SJCRH30 (cell line): ENCODE data around the gene TTC7B. TPM values are rescaled to one million over a fixed set of nuclear protein-coding genes. Genes with fewer than 3 reads are reported as not detected.

Experiments used
- DNase-seq, 2 experiments: peaks; one replicate each; pipeline ENCODE4 v3.0.0-alpha.2; 2015 to 2020
- H3K27ac ChIP-seq: fragments of 250-450 bp; sonication (Bioruptor Pico); 2 replicates; pipeline ENCODE4 v1.5.1; 2020; ENCODE audit warnings: mild to moderate bottlenecking, moderate library complexity
- H3K27me3 ChIP-seq: fragments of 250-450 bp; sonication (Bioruptor Pico); 2 replicates; pipeline ENCODE4 v1.5.1; 2020; ENCODE audit warnings: mild to moderate bottlenecking, moderate library complexity
- H3K36me3 ChIP-seq: fragments of 250-450 bp; sonication (Bioruptor Pico); 2 replicates; pipeline ENCODE4 v1.5.1; 2020; ENCODE audit warnings: mild to moderate bottlenecking, moderate library complexity
- H3K4me1 ChIP-seq: fragments of 250-450 bp; sonication (Bioruptor Pico); 2 replicates; pipeline ENCODE4 v1.5.1; 2020; ENCODE audit warnings: mild to moderate bottlenecking, moderate library complexity
- H3K4me3 ChIP-seq: fragments of 250-450 bp; sonication (Bioruptor Pico); 2 replicates; pipeline ENCODE4 v1.5.1; 2020; ENCODE audit warnings: mild to moderate bottlenecking, moderate library complexity
- H3K9me3 ChIP-seq: fragments of 250-450 bp; sonication (Bioruptor Pico); replicated peaks from 2 replicates; pipeline ENCODE4 v1.5.1; 2020; ENCODE audit warnings: mild to moderate bottlenecking, moderate library complexity
- total RNA-seq: library from RNA; depleted of rRNA; stranded (reverse); fragments of >200 nt; shearing (Covaris generic); gene quantifications from 2 replicates; pipeline ENCODE4 v1.2.3, GENCODE V29; 2014

Gene TTC7B
- total RNA-seq, 1 experiment from 2014 or later: 45.9 TPM

- DNase-seq: no peak
- Histone ChIP-seq H3K9me3 (no peaks in the 10 kb centered on the region), H3K4me3 (no peak overlapping the region), H3K27me3 (peaks cover 5% of the 10 kb centered on the region), H3K4me1 (no peaks in the 10 kb centered on the region), H3K36me3 (no peaks in the 10 kb centered on the region), H3K27ac (no peak overlapping the region)
Observed at GRCh38 chr14:90500665-90501370, 315.4 kb downstream of the TTC7B start.

- Histone ChIP-seq H3K27me3 (no peaks in the 10 kb centered on the region; the same call in 1 of the 2 replicates), H3K4me1 (no peaks in the 10 kb centered on the region)
- no peak for DNase-seq
Observed at GRCh38 chr14:90499908-90500664, 316.1 kb downstream of the TTC7B start.

GRCh38 chr14:90499121-90499520, 317.1 kb downstream of the TTC7B start:
- no peaks in the 10 kb centered on the region for H3K9me3 ChIP-seq
- no peak for DNase-seq
- no peaks in the 10 kb centered on the region for H3K4me1 ChIP-seq
- no peaks in the 10 kb centered on the region for H3K36me3 ChIP-seq
- no peak overlapping the region for H3K4me3 ChIP-seq
- no peak overlapping the region for H3K27ac ChIP-seq
- no peaks in the 10 kb centered on the region for H3K27me3 ChIP-seq

More at GRCh38 chr14:90499908-90500664, 316.1 kb downstream of the TTC7B start:
- H3K9me3 ChIP-seq: no peaks in the 10 kb centered on the region
- H3K4me3 ChIP-seq: no peak overlapping the region
- H3K27ac ChIP-seq: no peak overlapping the region
- no peaks in the 10 kb centered on the region for H3K36me3 ChIP-seq

GRCh38 chr14:90498198-90498597, 318.0 kb downstream of the TTC7B start:
- Histone ChIP-seq H3K27me3 (no peaks in the 10 kb centered on the region), H3K9me3 (no peaks in the 10 kb centered on the region), H3K27ac (no peak overlapping the region), H3K4me3 (no peak overlapping the region), H3K4me1 (no peaks in the 10 kb centered on the region), H3K36me3 (no peaks in the 10 kb centered on the region)
- DNase-seq: no peak

GRCh38 chr14:90496379-90496778, 319.9 kb downstream of the TTC7B start:
- H3K27me3 ChIP-seq: no peaks in the 10 kb centered on the region
- H3K9me3 ChIP-seq: no peaks in the 10 kb centered on the region
- peaks cover 4% of the 10 kb centered on the region; the same call in 1 of the 2 replicates for H3K4me1 ChIP-seq
- H3K36me3 ChIP-seq: no peaks in the 10 kb centered on the region
- H3K4me3 ChIP-seq: no peak overlapping the region
- H3K27ac ChIP-seq: no peak overlapping the region
- DNase-seq: no peak

- Histone ChIP-seq H3K9me3 (no peaks in the 10 kb centered on the region), H3K27ac (no peak overlapping the region), H3K4me1 (peaks cover 6% of the 10 kb centered on the region; the same call in 1 of the 2 replicates), H3K27me3 (no peaks in the 10 kb centered on the region), H3K4me3 (no peak overlapping the region), H3K36me3 (no peaks in the 10 kb centered on the region)
- peak; percentile 75 to 90 for DNase-seq
Observed at GRCh38 chr14:90495357-90496276, 320.6 kb downstream of the TTC7B start.

GRCh38 chr14:90491911-90492531, 324.2 kb downstream of the TTC7B start:
- peaks cover 10% of the 10 kb centered on the region; the same call in 1 of the 2 replicates for H3K4me1 ChIP-seq
- peak overlapping the region; percentile 35 for H3K4me3 ChIP-seq
- H3K9me3 ChIP-seq: no peaks in the 10 kb centered on the region
- H3K36me3 ChIP-seq: no peaks in the 10 kb centered on the region
- H3K27ac ChIP-seq: peak overlapping the region; percentile 41; the same call in 1 of the 2 replicates
- peak in 1 of 2 experiments; percentile 33 for DNase-seq
- no peaks in the 10 kb centered on the region for H3K27me3 ChIP-seq

GRCh38 chr14:90491221-90491885, 324.9 kb downstream of the TTC7B start:
- H3K4me1 ChIP-seq: peaks cover 16% of the 10 kb centered on the region; the same call in 1 of the 2 replicates
- no peaks in the 10 kb centered on the region for H3K36me3 ChIP-seq
- DNase-seq: peak; percentile 37 to 38
- peak overlapping the region; percentile 35 for H3K4me3 ChIP-seq
- no peaks in the 10 kb centered on the region for H3K27me3 ChIP-seq
- H3K27ac ChIP-seq: peak overlapping the region; percentile 41; the same call in 1 of the 2 replicates
- H3K9me3 ChIP-seq: no peaks in the 10 kb centered on the region

GRCh38 chr14:90490720-90491050, 325.5 kb downstream of the TTC7B start:
- Histone ChIP-seq H3K36me3 (no peaks in the 10 kb centered on the region), H3K4me1 (peaks cover 17% of the 10 kb centered on the region; the same call in 1 of the 2 replicates), H3K27ac (no peak overlapping the region), H3K9me3 (no peaks in the 10 kb centered on the region), H3K4me3 (no peak overlapping the region), H3K27me3 (no peaks in the 10 kb centered on the region)
- DNase-seq: no peak

- Histone ChIP-seq H3K4me1 (peaks cover 17% of the 10 kb centered on the region; the same call in 1 of the 2 replicates), H3K36me3 (no peaks in the 10 kb centered on the region), H3K27me3 (no peaks in the 10 kb centered on the region), H3K4me3 (no peak overlapping the region), H3K9me3 (no peaks in the 10 kb centered on the region), H3K27ac (no peak overlapping the region)
- DNase-seq: no peak
Observed at GRCh38 chr14:90489916-90490719, 326.1 kb downstream of the TTC7B start.

GRCh38 chr14:90489306-90489705, 326.9 kb downstream of the TTC7B start:
- Histone ChIP-seq H3K4me3 (no peak overlapping the region), H3K36me3 (no peaks in the 10 kb centered on the region), H3K9me3 (no peaks in the 10 kb centered on the region), H3K27ac (no peak overlapping the region), H3K4me1 (peaks cover 17% of the 10 kb centered on the region; the same call in 1 of the 2 replicates), H3K27me3 (no peaks in the 10 kb centered on the region)
- no peak for DNase-seq

- Histone ChIP-seq H3K9me3 (no peaks in the 10 kb centered on the region), H3K4me3 (no peak overlapping the region), H3K27me3 (no peaks in the 10 kb centered on the region), H3K27ac (no peak overlapping the region), H3K4me1 (peaks cover 17% of the 10 kb centered on the region; the same call in 1 of the 2 replicates), H3K36me3 (no peaks in the 10 kb centered on the region)
- no peak for DNase-seq
Observed at GRCh38 chr14:90488256-90488655, 328.0 kb downstream of the TTC7B start.

- H3K27ac ChIP-seq: no peak overlapping the region
- no peak for DNase-seq
- peaks cover 17% of the 10 kb centered on the region; the same call in 1 of the 2 replicates for H3K4me1 ChIP-seq
- H3K27me3 ChIP-seq: no peaks in the 10 kb centered on the region
- H3K4me3 ChIP-seq: no peak overlapping the region
- no peaks in the 10 kb centered on the region for H3K9me3 ChIP-seq
- no peaks in the 10 kb centered on the region for H3K36me3 ChIP-seq
Observed at GRCh38 chr14:90487462-90487861, 328.8 kb downstream of the TTC7B start.
